Measurements from ENCODE around the gene ZSWIM1. TPM values are rescaled to one million over a fixed set of nuclear protein-coding genes. Genes with fewer than 3 reads are reported as not detected.
"Not testable (repeated sequence)": the region's sequence is repeated elsewhere in the genome, so short reads cannot be mapped to it uniquely, and the experiment has no call there.

ZSWIM1 gene
- total RNA-seq, 1 experiment from 2014 or later = 13.8 TPM

DNA sequence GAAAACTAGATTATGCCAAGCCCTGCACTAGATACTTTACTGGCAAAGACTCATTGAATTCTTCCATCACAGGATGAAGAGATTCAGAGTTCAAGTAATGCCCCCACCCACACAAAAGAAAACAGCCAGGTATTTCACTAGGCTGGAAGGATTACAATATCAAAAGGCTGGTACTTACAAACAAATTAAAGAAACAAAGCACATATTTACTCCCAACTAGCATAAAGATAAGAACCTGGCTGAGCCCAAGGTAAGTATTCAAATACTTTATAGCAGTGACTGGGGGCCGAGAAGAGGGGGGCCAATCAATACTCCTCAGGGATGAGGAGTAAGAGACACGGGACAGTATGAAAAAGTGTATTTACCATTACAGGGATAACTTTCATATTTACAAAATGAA, 27.5 kb upstream of the ZSWIM1 start:
- DNase-seq (ENCODE audit: low read depth) = no peak

DNA sequence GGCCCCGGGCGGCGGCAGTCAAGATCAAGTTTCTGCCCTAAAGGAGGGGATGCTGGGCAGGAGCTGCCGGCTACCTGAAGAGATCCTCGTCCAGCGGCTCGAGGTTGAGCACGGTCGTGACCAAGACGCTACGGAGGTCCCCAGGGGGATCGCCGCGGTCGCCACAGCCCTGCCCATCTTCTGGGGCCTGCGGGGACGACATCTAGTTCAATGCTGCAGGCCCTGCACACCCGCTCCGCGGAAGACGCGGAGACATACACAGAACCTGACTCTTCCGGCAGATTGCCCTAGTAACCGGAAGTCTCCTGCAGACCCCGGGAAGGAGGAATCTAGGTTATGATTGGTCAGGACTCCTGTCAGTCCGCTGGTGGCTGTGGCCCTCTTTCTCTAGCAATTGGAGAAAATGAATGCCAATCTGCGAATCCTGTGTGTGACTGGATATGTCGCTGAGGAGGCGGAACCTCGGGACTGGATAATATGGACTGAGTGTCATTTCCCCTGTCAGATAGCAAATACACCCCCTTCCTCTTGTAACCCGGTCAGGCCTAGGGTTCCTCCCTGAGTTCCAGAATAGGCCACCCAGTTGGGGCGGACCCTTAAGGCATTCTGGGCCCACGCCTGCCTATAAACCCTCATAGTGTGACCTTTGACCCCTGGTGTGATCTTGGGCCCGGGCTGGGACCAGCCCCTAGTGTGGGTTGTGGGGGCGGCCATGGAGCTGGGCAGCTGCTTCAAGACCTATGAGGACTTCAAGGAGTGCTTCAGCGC, 23.7 kb upstream of the ZSWIM1 start, which contains the start of the genes ACOT8 and ZSWIM3:
Gene ACOT8, minus strand, starts transcription at position 279 of the 768 bp plus-strand sequence. Its CDS starts 77 bp downstream, at position 202.
Gene ZSWIM3, plus strand, starts transcription at position 501 of the 768 bp plus-strand sequence. Its CDS starts 212 bp downstream, at position 713.
- peak; percentile 99 for DNase-seq (ENCODE audit: low read depth)

DNA sequence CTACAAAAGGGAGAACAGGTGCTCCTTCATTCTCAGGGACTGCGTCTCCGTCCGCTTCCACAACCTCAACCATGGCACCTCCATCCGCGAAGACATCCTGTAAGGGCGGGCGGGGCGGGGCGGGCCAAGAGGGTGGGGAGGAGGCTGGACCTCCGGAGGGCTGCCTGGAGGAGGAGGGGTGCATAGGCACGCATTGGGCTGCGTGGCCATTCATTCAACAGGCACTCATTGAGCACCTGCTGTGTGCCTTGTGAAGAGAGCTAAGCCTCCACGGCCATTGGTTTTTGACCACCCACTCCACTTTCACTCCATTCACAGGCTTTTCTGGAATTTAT, 23.2 kb upstream of the ZSWIM1 start:
- DNase-seq (ENCODE audit: low read depth) = no peak

DNA sequence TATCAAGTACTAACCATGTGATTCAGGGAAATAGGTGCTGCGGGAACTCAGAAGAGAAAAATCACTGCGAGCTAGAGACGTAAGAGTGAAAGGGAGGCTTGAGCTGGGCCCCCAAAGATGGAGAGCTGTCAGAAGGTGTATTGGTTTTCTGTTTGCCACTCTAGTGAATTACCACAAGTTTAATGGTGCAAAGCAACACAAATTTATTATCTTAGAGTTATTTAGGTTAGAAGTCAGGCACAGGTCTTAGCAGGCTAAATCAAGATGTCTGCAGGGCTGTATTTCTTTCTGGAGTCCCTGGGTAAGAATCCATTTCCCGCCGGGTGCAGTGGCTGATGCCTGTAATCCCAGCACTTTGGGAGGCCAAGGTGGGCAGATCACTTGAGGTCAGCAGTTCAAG, 21.1 kb upstream of the ZSWIM1 start:
- no peak for DNase-seq (ENCODE audit: low read depth)

DNA sequence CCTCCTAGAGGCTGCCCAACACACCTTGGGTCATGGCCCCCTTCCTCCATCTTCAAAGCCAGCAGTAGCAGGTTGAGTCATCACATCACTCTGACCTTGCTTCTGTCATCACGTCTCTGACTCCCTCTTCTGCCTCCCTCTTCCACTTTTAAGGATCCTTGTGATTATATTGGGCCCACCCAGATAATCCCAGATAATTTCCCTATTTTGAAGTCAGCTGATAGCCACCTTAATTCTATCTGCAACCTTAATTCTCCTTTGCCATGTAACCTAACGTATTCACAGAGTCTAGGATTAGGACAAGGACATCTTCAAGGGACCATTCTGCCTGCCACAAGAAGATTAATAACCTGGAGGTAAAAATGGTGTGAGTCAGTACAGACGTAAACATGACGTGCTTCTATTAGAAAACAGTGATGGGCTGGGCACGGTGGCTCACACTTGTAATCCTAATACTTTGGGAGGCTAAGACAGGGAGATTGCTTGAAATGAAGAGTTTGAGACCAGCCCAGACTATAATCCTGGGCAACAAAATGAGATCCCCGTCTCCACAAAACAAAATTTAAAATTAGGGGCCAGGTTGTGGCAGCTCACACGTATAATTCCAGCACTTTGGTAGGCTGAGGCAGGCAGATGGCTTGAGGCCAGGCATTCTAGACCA, 20.3 kb upstream of the ZSWIM1 start:
- DNase-seq (ENCODE audit: low read depth) = peak; percentile 25

DNA sequence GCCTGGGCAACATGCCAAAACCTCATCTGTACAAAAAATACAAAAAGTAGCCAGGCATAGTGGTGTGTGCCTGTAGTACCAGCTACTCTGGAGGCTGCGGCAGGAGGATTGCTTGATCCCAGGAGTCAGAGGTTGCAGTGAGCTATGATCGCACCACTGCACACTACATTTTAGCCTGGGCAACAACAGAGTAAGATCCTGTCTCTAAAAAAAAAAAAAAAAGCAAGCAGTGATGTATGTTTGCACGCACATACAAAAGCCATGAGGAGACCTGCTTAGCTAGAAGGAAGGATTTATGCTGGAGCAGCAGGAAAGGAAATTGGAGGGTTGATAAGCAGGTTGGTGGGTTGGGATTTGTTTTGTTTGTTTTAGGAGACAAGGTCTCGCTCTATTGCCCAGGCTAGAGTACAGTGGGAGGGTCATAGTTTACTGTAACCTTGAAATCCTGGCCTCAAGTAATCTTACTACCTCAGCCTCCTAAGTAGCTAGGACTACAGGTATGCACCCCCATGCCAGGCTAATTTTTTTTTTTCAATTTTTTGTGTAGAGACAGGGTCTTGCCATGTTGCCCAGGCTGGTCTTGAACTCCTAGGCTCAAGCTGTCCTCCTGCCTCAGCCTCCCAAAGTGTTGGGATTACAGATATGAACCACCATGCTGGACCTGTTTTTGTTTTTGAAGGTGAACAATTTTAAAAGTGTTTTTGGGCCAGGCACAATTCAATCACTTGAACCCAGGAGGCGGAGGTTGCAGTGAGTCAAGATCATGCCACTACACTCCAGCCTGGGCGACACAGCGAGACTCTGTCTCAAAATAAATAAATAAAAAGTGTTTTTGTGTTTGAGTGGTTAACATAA, 19.6 kb upstream of the ZSWIM1 start:
- DNase-seq (ENCODE audit: low read depth) = peak; percentile 17

DNA sequence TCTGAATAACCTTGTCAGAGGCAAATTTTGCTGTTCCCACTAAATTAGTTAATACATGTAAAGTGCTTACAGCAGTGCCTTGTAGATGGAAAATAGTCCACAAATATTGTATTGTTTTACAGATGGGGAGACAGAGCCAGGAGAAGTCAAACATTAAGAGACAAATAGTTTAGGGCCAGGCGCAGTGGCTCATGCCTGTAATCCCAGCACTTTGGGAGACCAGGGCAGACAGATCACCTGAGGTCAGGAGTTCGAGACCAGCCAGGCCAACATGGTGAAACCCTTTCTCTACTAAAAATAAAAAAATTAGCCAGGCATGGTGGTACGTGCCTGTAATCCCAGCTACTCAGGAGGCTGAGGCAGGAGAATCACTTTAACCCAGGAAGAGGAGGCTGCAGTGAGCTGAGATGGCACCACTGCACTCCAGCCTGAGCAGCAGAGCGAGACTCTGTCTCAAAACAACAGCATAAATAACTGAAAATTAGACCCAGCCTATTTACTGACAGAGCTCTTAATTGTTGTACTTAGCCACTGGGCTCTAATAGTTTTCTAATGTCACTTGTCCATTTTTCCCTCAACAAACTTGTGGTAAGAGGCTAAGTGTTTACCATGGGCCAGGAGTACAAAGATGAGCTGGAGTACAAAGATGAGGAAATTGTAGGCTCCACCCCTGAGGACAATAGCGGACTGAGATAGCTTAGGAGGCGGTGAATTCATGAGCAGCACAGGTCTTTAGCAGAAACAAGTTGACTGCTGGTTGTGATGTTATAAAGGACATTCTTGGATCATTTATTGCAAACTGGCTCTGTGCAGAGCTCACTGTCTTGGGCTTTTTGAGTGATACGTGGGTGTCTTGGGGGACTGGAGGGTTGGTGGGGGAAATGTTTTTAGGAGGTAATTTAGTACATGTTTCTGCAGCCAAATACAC, 17.2 kb upstream of the ZSWIM1 start:
- no peak for DNase-seq (ENCODE audit: low read depth)

DNA sequence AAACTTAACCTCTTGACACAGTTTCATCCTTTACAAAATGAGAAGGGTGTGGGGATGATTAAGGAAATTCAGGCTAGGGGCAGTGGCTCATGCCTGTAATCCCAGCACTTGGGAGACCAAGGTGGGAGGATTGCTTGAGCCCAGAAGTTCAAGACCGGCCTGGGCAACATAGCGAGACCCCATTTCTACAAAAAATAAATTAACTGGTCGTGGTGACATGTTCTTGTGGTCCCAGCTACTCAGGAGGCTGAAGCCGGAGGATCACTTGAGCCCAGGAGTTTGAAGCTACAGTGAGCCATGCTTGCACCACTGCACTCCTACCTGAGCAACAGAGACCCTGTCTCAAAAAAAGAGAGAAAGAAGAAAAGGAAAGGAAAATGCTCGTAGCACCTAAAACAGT, 14.6 kb upstream of the ZSWIM1 start:
- DNase-seq (ENCODE audit: low read depth) = no peak

DNA sequence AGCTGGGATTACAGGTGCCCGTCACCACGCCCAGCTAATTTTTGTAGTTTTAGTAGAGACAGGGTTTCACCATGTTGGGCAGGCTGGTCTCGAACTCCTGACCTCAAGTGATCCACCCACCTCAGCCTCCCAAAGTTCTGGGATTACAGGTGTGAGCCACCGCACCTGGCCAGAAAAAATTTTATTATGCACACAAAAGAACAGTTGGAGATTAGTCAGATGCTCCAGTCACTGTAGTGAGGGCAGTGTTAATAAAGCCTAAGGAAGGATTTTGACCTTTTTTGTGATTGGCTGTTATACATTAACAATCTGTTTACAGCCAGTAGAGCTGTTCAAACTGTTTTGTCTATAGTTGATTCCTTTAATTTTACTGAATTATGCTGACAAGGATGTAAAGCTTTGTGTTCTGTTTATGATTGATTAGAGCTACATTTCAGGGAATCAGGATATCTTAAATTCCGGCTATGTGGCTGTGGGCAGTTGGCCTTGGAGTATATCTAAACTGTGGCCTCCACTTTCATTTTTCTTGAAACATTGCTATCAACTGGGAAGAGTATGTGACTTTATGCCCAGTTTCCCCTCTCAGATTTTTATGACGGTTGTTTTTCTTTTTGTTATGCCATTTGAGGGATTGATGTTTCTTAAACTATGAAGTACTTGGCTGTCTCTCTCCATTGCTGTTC, 13.8 kb upstream of the ZSWIM1 start:
- no peak for DNase-seq (ENCODE audit: low read depth)

DNA sequence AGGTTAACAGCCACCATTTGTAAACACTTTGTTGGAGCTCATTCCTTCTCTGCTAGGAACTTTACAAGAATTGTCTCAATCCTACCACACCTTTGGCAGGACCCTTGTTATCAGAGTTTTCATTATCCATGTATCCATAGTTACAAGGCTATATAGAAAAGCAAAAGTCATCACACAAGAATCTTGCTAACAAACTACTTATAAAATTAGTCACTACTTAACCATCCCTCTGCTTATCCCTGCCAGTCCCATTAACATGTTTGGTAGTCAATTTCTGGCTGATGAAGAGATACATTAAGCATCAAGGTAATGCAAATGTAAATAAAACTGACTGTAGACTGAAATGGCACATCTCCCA, 13.2 kb upstream of the ZSWIM1 start:
- DNase-seq (ENCODE audit: low read depth) = peak; percentile 71

DNA sequence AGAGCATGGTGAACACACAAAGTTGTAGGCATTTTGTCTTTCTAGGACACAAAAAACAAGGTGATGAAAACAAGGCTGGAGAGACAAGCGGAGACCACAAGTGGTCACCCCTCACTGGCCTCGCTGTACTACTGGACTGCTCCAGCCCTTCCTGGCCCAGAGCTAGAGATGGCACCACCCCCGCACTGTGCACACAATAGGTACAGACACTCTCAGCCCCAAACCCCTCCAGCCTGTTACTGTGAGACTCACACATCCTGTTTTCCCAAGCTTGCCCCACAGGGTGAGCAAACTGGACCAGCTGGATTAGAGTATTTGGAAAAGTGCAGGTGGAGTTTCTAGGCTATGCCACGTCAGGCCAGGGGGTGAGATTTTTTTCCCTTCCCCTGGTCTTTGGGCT, 8.4 kb upstream of the ZSWIM1 start:
- no peak for DNase-seq (ENCODE audit: low read depth)

DNA sequence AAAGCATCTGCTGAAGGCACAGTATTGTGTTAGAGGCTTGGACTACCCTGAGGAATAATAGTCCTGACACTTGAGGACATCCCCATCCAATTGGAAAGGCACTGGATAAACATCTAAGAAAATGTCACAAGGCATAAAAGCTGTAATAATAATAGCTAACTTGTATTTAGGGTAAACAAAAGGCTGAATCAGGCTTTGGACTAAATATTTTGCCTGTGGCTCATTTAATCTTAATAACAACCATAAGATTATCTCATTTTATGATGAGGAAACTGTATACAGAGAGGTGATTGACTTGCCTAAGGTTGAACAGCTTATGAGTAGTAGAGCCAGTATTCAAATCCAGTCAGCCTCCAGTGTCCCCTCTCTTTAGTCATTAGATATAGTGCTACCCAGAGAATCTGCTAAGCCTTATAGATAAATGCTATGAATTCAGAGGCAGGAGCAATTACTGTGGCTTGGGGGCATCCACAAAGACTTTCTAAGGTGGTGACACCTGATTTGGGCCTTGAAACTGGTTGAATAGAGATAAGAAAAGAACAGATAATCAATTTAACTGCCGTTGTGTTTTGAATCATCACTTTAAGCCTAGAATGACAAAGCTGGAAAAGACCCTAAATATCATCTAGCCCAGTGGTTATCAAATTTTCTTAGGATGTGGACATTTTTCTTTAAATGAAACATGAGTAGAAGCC, 7.5 kb upstream of the ZSWIM1 start:
- no peak for DNase-seq (ENCODE audit: low read depth)

DNA sequence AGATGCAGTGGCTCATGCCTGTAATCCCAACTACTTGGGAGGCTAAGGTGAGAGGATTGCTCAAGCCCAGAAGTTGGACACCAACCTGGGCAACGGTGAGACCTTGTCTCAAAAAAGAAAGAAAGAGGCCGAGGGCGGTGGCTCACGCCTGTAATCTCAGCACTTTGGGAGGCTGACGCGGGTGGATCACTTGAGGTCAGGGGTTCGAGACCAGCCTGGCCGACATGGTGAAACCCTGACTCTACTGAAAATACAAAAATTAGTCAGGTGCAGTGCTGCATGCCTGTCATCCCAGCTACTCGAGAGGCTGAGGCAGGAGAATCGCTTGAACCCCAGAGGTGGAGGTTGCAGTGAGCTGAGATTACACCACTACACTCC, 6.9 kb upstream of the ZSWIM1 start:
- DNase-seq (ENCODE audit: low read depth) = not testable (repeated sequence)

DNA sequence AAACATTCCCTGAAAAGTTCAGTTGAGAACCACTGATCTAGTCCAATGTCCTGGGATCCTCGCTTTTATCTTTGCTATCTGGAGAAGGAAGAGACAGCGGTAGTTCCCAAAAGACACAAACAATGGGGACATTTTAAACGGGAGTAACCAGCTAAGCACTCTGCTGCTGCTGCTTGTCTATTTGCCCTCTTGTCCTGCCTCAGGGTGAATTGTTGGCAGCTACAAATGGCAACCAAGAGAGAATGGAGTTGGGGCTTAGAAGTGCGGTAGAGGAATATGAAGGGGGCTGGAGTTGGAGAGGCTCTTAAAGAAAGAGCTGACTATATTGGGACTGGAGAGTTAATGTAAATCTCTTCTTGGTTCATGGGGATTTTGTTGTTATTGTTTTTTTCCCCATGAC, 6.5 kb upstream of the ZSWIM1 start:
- no peak for DNase-seq (ENCODE audit: low read depth)

DNA sequence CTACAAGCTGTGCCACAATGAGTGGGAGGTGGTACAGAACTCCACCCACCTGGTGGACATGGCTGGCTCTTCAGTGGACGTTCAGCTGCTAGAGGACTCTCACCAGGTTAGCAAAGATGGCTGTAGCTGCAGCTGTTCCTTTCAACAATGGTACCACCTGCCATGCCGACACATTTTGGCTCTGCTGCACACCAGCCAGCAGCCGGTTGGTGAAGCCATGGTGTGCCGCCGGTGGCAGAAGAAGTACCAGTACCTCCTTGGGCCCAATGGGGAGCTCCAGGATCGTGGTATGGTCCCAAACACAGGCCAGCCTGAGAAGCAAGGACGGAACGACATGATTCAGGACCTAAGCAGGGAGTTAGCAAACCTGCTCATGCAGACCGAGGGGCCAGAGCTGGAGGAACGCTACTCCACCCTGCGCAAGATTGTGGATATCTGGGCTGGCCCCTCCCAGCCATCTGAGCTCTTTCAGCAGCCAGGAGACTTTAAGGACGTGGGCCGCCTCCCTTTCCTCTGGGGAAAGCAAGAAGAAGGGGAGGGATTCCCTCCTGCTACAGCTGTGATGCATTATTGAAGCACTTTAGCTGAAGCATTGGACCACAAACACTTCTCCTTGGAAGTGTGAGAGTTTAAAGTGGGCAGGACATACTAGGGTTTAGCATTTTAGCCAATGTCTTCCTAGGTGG, 2.8 kb upstream of the ZSWIM1 start:
- DNase-seq (ENCODE audit: low read depth) = no peak

DNA sequence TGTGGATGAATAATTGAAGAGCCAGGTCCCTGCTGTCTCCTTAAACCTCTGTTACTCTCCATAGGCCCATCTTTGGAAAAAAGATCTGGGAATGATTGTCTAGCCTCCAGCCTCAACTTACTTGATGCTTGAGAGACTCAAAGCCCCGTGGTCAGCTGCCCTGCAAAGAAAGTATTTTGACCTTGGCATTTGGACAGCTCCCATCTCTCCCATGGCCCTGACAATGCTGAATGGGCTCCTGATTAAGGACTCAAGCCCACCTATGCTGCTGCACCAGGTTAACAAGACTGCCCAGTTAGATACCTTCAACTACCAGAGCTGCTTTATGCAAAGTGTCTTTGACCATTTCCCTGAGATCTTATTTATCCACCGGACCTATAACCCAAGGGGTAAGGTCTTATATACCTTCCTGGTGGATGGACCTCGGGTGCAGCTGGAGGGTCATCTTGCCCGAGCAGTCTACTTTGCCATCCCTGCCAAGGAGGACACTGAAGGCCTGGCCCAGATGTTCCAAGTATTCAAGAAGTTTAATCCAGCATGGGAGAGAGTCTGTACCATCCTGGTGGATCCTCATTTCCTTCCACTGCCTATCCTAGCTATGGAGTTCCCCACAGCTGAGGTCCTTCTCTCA, 1.6 kb downstream of the ZSWIM1 start:
- DNase-seq (ENCODE audit: low read depth) = no peak

DNA sequence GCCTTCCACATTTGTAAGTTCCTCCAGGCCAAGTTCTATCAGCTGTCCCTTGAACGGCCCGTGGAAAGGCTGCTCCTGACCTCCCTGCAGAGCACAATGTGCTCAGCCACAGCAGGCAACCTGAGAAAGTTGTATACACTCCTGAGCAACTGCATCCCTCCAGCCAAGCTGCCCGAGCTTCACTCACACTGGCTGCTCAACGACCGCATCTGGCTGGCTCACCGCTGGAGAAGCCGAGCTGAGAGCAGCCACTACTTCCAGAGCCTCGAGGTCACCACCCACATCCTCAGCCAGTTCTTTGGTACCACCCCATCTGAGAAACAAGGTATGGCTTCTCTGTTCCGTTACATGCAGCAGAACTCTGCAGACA, 2.1 kb downstream of the ZSWIM1 start:
- DNase-seq (ENCODE audit: low read depth) = no peak

DNA sequence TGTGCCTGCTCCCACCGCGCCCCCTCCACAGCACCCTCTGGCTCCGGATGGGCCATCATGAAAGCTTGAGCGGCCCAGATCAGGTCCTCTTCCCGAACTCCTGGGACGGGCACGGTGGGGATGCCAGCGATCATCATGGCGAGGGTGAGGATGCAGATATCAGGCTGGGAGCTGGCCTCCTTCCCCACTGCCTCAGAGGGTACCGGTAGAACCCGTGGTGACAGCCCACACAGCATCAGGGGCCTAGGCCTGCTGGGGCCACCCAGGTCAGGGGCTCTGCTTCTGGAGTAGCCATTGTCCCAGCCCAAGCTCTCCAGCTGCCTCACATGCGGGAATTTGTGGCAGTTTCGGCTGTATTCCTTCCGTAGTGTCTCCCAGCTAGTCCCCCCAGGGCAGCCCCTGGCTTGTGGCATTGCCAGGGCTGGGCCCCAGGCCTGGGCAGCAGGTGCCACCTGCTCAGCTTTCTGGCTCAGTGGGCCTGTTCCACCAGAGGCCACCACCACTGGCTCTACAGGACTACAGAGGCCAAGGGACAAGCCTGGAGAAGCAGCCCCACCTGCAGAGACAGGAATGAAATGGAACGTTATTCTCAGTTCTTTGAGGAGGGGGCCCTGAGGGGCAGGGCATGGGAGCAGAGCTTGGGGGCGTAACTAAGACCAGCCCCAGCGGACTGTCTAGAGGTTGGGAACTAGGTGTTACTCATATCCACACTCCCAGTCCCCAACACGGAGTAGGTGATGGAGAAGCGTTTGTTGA, 5.7 kb downstream of the ZSWIM1 start:
- no peak for DNase-seq (ENCODE audit: low read depth)
